HEK293 (cell line): ENCODE measurements around the gene GLRA1.

Source experiments
- HOXA7 ChIP-seq: sonication (generic); formaldehyde crosslinking; IDR thresholded peaks from 2 replicates; pipeline ENCODE4 v1.8.1; 2022; ENCODE audit warnings: missing genetic modification reagents, borderline replicate concordance
- ZNF560 ChIP-seq: fragments of 450-650 bp; formaldehyde crosslinking; IDR thresholded peaks from 2 replicates; pipeline ENCODE4 v1.5.1; 2017; ENCODE audit warnings: missing biosample characterization, missing genetic modification characterization, borderline replicate concordance
- TF ChIP-seq, protein P1 (sequence below): fragments of 450-650 bp; formaldehyde crosslinking; IDR thresholded peaks from 2 replicates; pipeline ENCODE4 v1.5.1; 2016; ENCODE audit warnings: missing biosample characterization, missing genetic modification characterization, borderline replicate concordance
- TF ChIP-seq, protein P2 (sequence below): fragments of 450-650 bp; formaldehyde crosslinking; IDR thresholded peaks from 2 replicates; pipeline ENCODE4 v1.5.1; 2016; ENCODE audit warnings: missing biosample characterization, missing genetic modification characterization
- TF ChIP-seq, protein P3 (sequence below): fragments of 450-650 bp; formaldehyde crosslinking; conservative IDR thresholded peaks from 2 replicates; pipeline ENCODE4 v1.5.1; 2016; ENCODE audit warnings: low read depth, missing biosample characterization, missing genetic modification characterization
- TF ChIP-seq, protein P4 (sequence below): fragments of 450-650 bp; formaldehyde crosslinking; IDR thresholded peaks from 2 replicates; pipeline ENCODE4 v1.5.0; 2017; ENCODE audit warnings: missing biosample characterization, missing genetic modification characterization, borderline replicate concordance

DNA sequence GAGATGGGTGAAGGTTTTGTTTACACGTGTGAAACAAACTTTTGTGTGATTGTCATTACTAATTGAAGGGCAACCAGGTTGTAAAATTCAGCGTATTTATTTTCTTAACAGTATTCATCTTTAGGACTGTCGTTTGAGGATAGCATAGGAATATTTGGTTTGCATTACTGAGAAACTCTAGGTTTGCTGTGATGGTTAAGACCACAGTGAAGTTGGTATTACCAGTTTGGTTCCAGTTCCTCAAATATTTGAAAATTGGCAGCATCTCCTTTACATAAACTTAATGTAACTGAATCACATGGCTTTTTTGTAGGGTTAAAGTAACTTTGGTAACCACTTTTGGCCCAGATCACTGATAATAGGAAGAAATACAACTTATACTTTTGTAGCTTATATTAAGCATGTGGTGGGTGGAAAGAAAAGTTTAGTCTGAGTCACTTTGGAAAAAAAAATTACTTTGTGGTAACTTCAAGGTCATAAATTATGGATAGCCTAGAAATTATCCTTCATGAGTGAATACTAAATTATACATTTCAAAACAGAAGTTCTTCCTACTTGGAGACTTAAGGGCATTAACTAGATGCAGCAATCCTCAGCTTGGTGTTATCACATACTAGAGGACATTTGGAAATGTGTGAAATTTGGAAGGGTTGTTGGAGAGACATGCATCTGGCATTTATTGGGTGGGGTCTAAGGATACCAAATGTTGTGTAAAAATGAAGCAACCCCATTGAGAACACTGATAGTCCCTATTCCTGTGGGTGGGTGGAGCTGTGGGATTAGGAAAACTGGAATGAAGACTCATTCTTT, 119.0 kb downstream of the GLRA1 start:
- TF ChIP-seq, protein P1, sequence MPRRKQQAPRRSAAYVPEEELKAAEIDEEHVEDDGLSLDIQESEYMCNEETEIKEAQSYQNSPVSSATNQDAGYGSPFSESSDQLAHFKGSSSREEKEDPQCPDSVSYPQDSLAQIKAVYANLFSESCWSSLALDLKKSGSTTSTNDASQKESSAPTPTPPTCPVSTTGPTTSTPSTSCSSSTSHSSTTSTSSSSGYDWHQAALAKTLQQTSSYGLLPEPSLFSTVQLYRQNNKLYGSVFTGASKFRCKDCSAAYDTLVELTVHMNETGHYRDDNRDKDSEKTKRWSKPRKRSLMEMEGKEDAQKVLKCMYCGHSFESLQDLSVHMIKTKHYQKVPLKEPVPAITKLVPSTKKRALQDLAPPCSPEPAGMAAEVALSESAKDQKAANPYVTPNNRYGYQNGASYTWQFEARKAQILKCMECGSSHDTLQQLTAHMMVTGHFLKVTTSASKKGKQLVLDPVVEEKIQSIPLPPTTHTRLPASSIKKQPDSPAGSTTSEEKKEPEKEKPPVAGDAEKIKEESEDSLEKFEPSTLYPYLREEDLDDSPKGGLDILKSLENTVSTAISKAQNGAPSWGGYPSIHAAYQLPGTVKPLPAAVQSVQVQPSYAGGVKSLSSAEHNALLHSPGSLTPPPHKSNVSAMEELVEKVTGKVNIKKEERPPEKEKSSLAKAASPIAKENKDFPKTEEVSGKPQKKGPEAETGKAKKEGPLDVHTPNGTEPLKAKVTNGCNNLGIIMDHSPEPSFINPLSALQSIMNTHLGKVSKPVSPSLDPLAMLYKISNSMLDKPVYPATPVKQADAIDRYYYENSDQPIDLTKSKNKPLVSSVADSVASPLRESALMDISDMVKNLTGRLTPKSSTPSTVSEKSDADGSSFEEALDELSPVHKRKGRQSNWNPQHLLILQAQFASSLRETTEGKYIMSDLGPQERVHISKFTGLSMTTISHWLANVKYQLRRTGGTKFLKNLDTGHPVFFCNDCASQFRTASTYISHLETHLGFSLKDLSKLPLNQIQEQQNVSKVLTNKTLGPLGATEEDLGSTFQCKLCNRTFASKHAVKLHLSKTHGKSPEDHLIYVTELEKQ: no peak
- TF ChIP-seq HOXA7 (CRISPR knock-in tag) (no peak), ZNF560 (tag by site-specific recombination) (no peak)
- TF ChIP-seq, protein P2, sequence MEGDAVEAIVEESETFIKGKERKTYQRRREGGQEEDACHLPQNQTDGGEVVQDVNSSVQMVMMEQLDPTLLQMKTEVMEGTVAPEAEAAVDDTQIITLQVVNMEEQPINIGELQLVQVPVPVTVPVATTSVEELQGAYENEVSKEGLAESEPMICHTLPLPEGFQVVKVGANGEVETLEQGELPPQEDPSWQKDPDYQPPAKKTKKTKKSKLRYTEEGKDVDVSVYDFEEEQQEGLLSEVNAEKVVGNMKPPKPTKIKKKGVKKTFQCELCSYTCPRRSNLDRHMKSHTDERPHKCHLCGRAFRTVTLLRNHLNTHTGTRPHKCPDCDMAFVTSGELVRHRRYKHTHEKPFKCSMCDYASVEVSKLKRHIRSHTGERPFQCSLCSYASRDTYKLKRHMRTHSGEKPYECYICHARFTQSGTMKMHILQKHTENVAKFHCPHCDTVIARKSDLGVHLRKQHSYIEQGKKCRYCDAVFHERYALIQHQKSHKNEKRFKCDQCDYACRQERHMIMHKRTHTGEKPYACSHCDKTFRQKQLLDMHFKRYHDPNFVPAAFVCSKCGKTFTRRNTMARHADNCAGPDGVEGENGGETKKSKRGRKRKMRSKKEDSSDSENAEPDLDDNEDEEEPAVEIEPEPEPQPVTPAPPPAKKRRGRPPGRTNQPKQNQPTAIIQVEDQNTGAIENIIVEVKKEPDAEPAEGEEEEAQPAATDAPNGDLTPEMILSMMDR (tag by site-specific recombination): no peak
- TF ChIP-seq, protein P3, sequence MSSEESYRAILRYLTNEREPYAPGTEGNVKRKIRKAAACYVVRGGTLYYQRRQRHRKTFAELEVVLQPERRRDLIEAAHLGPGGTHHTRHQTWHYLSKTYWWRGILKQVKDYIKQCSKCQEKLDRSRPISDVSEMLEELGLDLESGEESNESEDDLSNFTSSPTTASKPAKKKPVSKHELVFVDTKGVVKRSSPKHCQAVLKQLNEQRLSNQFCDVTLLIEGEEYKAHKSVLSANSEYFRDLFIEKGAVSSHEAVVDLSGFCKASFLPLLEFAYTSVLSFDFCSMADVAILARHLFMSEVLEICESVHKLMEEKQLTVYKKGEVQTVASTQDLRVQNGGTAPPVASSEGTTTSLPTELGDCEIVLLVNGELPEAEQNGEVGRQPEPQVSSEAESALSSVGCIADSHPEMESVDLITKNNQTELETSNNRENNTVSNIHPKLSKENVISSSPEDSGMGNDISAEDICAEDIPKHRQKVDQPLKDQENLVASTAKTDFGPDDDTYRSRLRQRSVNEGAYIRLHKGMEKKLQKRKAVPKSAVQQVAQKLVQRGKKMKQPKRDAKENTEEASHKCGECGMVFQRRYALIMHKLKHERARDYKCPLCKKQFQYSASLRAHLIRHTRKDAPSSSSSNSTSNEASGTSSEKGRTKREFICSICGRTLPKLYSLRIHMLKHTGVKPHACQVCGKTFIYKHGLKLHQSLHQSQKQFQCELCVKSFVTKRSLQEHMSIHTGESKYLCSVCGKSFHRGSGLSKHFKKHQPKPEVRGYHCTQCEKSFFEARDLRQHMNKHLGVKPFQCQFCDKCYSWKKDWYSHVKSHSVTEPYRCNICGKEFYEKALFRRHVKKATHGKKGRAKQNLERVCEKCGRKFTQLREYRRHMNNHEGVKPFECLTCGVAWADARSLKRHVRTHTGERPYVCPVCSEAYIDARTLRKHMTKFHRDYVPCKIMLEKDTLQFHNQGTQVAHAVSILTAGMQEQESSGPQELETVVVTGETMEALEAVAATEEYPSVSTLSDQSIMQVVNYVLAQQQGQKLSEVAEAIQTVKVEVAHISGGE (tag by site-specific recombination): no peak
- TF ChIP-seq, protein P4, sequence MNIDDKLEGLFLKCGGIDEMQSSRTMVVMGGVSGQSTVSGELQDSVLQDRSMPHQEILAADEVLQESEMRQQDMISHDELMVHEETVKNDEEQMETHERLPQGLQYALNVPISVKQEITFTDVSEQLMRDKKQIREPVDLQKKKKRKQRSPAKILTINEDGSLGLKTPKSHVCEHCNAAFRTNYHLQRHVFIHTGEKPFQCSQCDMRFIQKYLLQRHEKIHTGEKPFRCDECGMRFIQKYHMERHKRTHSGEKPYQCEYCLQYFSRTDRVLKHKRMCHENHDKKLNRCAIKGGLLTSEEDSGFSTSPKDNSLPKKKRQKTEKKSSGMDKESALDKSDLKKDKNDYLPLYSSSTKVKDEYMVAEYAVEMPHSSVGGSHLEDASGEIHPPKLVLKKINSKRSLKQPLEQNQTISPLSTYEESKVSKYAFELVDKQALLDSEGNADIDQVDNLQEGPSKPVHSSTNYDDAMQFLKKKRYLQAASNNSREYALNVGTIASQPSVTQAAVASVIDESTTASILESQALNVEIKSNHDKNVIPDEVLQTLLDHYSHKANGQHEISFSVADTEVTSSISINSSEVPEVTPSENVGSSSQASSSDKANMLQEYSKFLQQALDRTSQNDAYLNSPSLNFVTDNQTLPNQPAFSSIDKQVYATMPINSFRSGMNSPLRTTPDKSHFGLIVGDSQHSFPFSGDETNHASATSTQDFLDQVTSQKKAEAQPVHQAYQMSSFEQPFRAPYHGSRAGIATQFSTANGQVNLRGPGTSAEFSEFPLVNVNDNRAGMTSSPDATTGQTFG (tag by site-specific recombination): no peak
